ENCODE results near the gene MAGI2.

Gene MAGI2

DNA sequence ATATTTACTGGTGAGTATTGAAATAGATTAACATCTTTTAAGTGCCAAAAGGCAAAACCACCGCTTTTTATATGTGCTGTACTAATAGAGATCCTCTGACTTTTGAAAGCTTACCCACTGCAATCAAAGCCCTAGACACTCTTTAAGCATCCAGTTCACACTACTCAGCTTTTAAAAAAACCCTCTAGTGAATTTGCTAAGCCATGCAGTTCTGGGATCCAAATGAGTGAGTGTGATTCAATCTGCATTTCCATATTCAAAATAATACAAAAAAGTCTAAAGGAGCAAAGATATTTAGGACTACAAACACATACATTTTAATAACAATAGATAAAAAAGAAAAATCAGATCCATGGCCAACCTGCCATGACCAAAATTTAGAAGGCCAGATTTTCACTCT, 288.2 kb downstream of the MAGI2 start:
- Histone ChIP-seq H4K20me1 (ENCODE audit: insufficient read depth, low read length, poor library complexity, severe bottlenecking) (no peaks in the 10 kb centered on the region), H3K4me1 (ENCODE audit: insufficient read depth, low read length, poor library complexity, severe bottlenecking) (no peaks in the 10 kb centered on the region), H3K4me2 (ENCODE audit: low read depth, low read length, poor library complexity, severe bottlenecking) (no peak overlapping the region), H2AFZ (ENCODE audit: low read length) (no peak overlapping the region), H3K36me3 (ENCODE audit: insufficient read depth, low read length) (no peaks in the 10 kb centered on the region), H3F3A (ENCODE audit: low read depth) (no peaks in the 10 kb centered on the region), H3K9me2 (replicated peaks; ENCODE audit: low read depth, low read length) (no peaks in the 10 kb centered on the region), H3K79me2 (ENCODE audit: insufficient read depth, low read length) (no peaks in the 10 kb centered on the region), H3K4me3 (ENCODE audit: low read length, poor library complexity, severe bottlenecking) (no peak overlapping the region), H3K9ac (ENCODE audit: low read depth, low read length, poor library complexity, severe bottlenecking) (no peak overlapping the region), H3K9me3 (ENCODE audit: insufficient read depth, low read depth, low read length) (no peaks in the 10 kb centered on the region), H3K27me3 (ENCODE audit: insufficient read depth, low read length, poor library complexity, severe bottlenecking) (no peaks in the 10 kb centered on the region)
- TF ChIP-seq EZH2phosphoT487 (IDR thresholded peaks at IDR 0.05; ENCODE audit: borderline replicate concordance) = no peak
- no peak for TF ChIP-seq CTCF (conservative IDR thresholded peaks at IDR 0.05; ENCODE audit: low read length)

GRCh38 chr7:79159040-79159664, 294.3 kb downstream of the MAGI2 start:
- H2AFZ ChIP-seq (ENCODE audit: low read length) = no peak overlapping the region
- no peaks in the 10 kb centered on the region for H3F3A ChIP-seq (ENCODE audit: low read depth)
- H3K27me3 ChIP-seq (ENCODE audit: insufficient read depth, low read length, poor library complexity, severe bottlenecking) = no peaks in the 10 kb centered on the region
- no peaks in the 10 kb centered on the region for H3K79me2 ChIP-seq (ENCODE audit: insufficient read depth, low read length)
- TF ChIP-seq CTCF (conservative IDR thresholded peaks at IDR 0.05; ENCODE audit: low read length) (no peak), EZH2phosphoT487 (IDR thresholded peaks at IDR 0.05; ENCODE audit: borderline replicate concordance) (no peak)
- H3K4me3 ChIP-seq (ENCODE audit: low read length, poor library complexity, severe bottlenecking) = no peak overlapping the region
- H4K20me1 ChIP-seq (ENCODE audit: insufficient read depth, low read length, poor library complexity, severe bottlenecking) = no peaks in the 10 kb centered on the region
- H3K9ac ChIP-seq (ENCODE audit: low read depth, low read length, poor library complexity, severe bottlenecking) = no peak overlapping the region
- H3K9me3 ChIP-seq (ENCODE audit: insufficient read depth, low read depth, low read length) = no peaks in the 10 kb centered on the region
- no peaks in the 10 kb centered on the region for H3K9me2 ChIP-seq (replicated peaks; ENCODE audit: low read depth, low read length)
- H3K4me2 ChIP-seq (ENCODE audit: low read depth, low read length, poor library complexity, severe bottlenecking) = no peak overlapping the region
- no peaks in the 10 kb centered on the region for H3K36me3 ChIP-seq (ENCODE audit: insufficient read depth, low read length)
- H3K4me1 ChIP-seq (ENCODE audit: insufficient read depth, low read length, poor library complexity, severe bottlenecking) = no peaks in the 10 kb centered on the region

DNA sequence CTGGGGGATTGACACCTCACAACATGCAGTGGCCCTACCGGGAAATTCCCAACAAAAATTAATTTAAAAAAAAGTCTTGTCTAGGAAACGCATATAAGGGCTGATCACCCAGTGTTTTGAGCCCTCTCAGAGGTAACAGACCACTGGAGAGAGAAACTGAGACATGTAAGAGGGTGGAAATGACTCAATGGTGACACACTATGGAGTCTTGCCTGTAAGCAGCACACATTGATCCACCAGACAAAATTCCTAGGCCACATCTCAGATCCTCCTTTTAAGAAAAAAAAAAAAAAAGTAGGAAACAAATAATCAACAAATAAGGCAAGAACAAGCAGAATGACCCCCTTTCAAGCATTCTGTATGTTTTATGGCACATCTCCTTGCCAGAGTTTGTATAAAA, 296.2 kb downstream of the MAGI2 start:
- H3K9me2 ChIP-seq (replicated peaks; ENCODE audit: low read depth, low read length) = no peaks in the 10 kb centered on the region
- H3K27me3 ChIP-seq (ENCODE audit: insufficient read depth, low read length, poor library complexity, severe bottlenecking) = no peaks in the 10 kb centered on the region
- H3K79me2 ChIP-seq (ENCODE audit: insufficient read depth, low read length) = no peaks in the 10 kb centered on the region
- no peak overlapping the region for H2AFZ ChIP-seq (ENCODE audit: low read length)
- no peak overlapping the region for H3K4me3 ChIP-seq (ENCODE audit: low read length, poor library complexity, severe bottlenecking)
- H3F3A ChIP-seq (ENCODE audit: low read depth) = no peaks in the 10 kb centered on the region
- H3K9ac ChIP-seq (ENCODE audit: low read depth, low read length, poor library complexity, severe bottlenecking) = no peak overlapping the region
- H3K4me1 ChIP-seq (ENCODE audit: insufficient read depth, low read length, poor library complexity, severe bottlenecking) = no peaks in the 10 kb centered on the region
- H3K36me3 ChIP-seq (ENCODE audit: insufficient read depth, low read length) = no peaks in the 10 kb centered on the region
- H3K9me3 ChIP-seq (ENCODE audit: insufficient read depth, low read depth, low read length) = no peaks in the 10 kb centered on the region
- no peak overlapping the region for H3K4me2 ChIP-seq (ENCODE audit: low read depth, low read length, poor library complexity, severe bottlenecking)
- H4K20me1 ChIP-seq (ENCODE audit: insufficient read depth, low read length, poor library complexity, severe bottlenecking) = no peaks in the 10 kb centered on the region
- no peak for TF ChIP-seq CTCF (conservative IDR thresholded peaks at IDR 0.05; ENCODE audit: low read length)
- TF ChIP-seq EZH2phosphoT487 (IDR thresholded peaks at IDR 0.05; ENCODE audit: borderline replicate concordance) = no peak

All from Loucy (cell line).